ENCODE data around the gene NT5M. TPM values are rescaled to one million over a fixed set of nuclear protein-coding genes. Genes with fewer than 3 reads are reported as not detected.

NT5M gene
- total RNA-seq, 1 donor from 2014 or later = 3.2 TPM

DNA sequence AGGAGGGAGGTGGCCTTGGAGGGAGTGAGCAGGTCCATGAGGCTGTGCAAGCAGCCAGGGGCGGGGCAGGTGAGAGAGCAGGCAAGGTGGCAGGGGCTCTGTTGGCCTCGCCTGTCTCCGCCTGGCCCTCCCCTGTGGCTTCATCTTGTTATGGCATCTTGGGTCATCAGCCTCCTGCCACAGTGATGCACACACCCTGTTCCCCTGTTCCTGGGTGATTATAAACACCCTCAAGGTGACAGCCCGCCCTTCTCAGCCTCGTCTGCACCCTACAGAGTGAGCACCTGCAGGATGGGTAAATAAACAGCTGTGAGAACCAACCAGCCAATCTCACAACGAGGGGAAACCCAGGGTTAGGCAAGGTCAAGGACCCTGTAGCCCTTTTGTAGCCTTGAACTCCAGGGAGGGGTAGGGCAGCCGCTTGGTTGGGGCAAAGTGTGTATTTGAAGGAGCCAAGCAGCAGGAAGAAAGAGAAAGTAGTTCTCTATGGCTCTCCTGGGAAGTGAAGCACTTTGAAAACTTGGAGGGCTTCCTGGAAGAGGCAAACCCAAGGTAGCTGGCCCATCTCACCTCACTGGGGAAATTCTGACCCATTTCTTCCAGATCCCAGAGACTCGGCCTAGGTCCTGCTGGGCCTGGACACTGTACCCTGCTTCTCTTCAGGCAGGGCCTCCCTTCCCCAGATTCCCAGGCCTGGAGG lies 60.6 kb downstream of the NT5M start:
- Histone ChIP-seq H3K9me3 (no peaks in the 10 kb centered on the region), H3K27me3 (no peaks in the 10 kb centered on the region), H3K27ac (no peak overlapping the region), H3K36me3 (no peaks in the 10 kb centered on the region), H3K4me3 (no peak overlapping the region), H3K4me1 (no peaks in the 10 kb centered on the region)
- intact Hi-C loops (cut with DNase I) = no loop called here
- TF ChIP-seq CTCF (IDR thresholded peaks at IDR 0.05) = no peak
- TF ChIP-seq POLR2AphosphoS5 (IDR thresholded peaks at IDR 0.05; ENCODE audit: insufficient read depth in 1 of 2, low read depth in 1 of 2) = no peak
- TF ChIP-seq POLR2A (IDR thresholded peaks at IDR 0.05) = no peak
- no peak for DNase-seq (ENCODE audit: extremely low spot score in 2 of 2)

DNA sequence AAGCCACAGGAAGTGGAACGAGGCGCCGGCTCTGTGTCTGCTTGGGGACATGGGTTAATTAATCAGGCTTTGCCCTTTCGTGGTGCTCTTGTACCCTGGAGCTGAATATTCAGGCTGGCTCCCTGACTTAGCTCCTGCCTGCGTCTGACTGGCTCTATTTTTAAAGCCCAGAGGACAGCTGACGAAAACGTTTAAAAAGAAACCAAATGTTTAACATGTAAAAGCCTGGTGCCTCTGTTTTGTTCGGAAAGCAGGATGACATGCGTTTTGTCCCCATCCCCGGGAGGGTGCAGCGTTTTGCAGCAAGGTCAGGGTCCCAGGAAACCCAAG lies 61.1 kb downstream of the NT5M start:
- no peaks in the 10 kb centered on the region for H3K4me1 ChIP-seq
- no peak overlapping the region for H3K27ac ChIP-seq
- H3K4me3 ChIP-seq = no peak overlapping the region
- no peaks in the 10 kb centered on the region for H3K27me3 ChIP-seq
- no peak for TF ChIP-seq POLR2A (IDR thresholded peaks at IDR 0.05)
- TF ChIP-seq CTCF (IDR thresholded peaks at IDR 0.05) = no peak
- TF ChIP-seq POLR2AphosphoS5 (IDR thresholded peaks at IDR 0.05; ENCODE audit: insufficient read depth in 1 of 2, low read depth in 1 of 2) = no peak
- no peak for DNase-seq (ENCODE audit: extremely low spot score in 2 of 2)
- no peaks in the 10 kb centered on the region for H3K36me3 ChIP-seq
- no peaks in the 10 kb centered on the region for H3K9me3 ChIP-seq
- intact Hi-C loops (cut with DNase I) = no loop called here

DNA sequence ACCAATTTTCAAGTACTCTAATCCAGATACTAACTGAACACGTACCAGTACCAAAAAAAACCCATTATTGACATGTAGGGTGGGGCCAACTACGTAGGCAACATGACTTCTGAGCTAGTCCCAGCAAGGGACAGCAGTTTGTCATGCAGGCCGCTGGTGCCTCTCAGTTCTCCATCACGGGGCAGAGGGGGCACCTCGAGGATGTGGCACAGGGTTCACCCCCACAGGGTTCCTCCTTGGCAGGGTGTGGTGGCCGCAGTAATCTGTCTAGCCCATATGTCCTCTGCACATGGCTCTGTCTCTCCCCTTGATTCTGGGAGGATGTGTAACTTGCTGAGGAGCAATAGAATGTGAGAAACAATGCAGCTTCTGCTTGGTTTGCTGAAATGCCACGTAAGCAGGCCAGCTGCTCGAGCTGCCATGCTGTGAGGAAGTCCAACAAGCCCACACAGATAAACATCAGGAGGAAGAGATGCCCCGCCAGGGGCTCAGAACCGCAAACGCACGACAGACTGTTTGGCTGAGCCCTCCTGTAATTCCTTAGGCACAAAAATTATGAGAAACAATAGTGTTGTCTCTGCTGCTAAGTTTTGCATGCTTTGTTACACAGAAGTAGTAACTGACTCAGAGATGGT lies 62.4 kb downstream of the NT5M start:
- H3K27ac ChIP-seq = no peak overlapping the region
- H3K9me3 ChIP-seq = no peaks in the 10 kb centered on the region
- no peak overlapping the region for H3K4me3 ChIP-seq
- H3K36me3 ChIP-seq = no peaks in the 10 kb centered on the region
- no peaks in the 10 kb centered on the region for H3K27me3 ChIP-seq
- H3K4me1 ChIP-seq = no peaks in the 10 kb centered on the region
- no peak for TF ChIP-seq POLR2AphosphoS5 (IDR thresholded peaks at IDR 0.05; ENCODE audit: insufficient read depth in 1 of 2, low read depth in 1 of 2)
- no peak for TF ChIP-seq POLR2A (IDR thresholded peaks at IDR 0.05)
- no peak for TF ChIP-seq CTCF (IDR thresholded peaks at IDR 0.05)
- intact Hi-C loops (cut with DNase I) = no loop called here
- no peak for DNase-seq (ENCODE audit: extremely low spot score in 2 of 2)

DNA sequence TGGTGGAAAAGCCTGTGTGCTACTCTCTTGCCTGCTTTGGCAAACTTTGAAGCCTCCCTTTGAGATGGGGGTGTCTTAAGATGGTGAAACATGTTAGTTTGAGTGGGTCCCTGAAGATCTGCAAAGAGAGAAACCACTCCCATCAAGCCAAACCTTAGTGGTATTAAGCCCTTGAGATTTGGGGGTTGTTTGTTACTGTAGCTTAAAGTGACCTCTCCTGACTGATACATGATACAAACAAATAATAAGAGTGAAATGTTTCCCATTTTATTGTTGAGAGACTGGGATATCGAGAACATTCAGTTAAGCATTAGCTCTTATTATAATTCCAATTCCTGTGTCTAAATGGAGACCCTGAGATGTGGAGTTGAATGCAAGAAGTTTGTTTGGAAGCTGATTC lies 63.1 kb downstream of the NT5M start:
- TF ChIP-seq CTCF (IDR thresholded peaks at IDR 0.05) (no peak), POLR2AphosphoS5 (IDR thresholded peaks at IDR 0.05; ENCODE audit: insufficient read depth in 1 of 2, low read depth in 1 of 2) (no peak), POLR2A (IDR thresholded peaks at IDR 0.05) (no peak)
- no peaks in the 10 kb centered on the region for H3K9me3 ChIP-seq
- no peaks in the 10 kb centered on the region for H3K36me3 ChIP-seq
- no peak for DNase-seq (ENCODE audit: extremely low spot score in 2 of 2)
- intact Hi-C loops (cut with DNase I) = no loop called here
- H3K4me3 ChIP-seq = no peak overlapping the region
- H3K27me3 ChIP-seq = no peaks in the 10 kb centered on the region
- no peaks in the 10 kb centered on the region for H3K4me1 ChIP-seq
- no peak overlapping the region for H3K27ac ChIP-seq
